ENCODE data around the gene PNMA8A.
A peak's percentile ranks its signal among the peaks of the same experiment; 100 is the strongest.
"Not testable (repeated sequence)": the region's sequence is repeated elsewhere in the genome, so short reads cannot be mapped to it uniquely, and the experiment has no call there.

The PNMA8A gene

DNA sequence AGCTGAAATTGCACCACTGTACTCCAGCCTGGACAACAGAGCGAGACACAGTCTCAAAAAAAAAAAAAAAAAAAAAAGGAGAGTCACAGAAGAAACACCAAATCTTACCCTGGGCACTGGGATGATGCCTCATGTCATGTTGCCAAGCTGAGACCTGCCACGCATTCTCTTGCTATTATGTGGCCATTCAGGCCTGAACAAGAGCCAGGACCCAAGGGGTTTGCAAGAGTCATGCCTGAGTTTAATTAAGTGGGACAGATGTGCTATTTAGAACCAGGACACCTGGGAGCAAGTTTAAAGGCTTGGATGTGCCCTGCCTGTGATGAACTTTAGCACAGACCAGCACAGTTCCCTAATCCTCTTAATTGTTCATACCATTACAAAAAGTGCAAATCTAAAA, 9.8 kb downstream of the PNMA8A start:
- DNase-seq: no peak

DNA sequence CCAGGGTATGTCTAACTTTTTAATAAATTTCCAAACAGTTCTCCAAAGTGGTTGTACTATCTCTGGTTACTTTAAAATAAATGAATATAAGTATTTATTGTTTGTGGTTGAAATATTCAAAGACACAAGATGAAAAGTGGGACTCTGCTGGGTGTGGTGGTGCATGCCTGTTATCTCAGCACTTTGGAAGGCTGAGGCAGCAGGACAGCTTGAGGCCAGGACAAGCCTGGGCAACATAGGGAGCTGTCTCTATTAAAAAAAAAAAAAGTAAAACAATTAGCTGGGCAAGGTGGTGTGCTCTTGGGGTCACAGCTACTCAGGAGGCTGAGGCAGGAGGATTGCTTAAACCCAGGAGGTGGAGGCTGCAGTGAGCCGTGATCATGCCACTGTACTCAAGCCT, 10.4 kb downstream of the PNMA8A start:
- DNase-seq: no peak

DNA sequence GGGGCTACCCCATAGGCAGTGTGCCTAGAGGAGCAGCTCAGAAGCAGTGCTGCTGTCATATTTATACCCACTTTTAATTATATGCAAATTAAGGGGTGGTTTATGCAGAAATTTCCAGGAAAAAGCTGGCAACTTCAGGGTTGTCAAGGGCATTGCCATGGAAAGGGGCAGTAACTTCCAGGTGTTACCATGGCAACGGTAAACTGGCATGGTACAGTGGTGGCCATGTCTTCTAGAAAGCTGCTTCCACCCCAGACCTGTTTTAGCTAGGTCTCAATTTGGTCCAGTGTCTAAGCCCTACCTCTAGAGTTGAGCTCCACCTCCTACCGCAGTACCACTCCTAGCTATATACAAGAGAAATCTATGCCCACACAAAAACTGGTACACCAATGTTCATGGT, 11.3 kb downstream of the PNMA8A start:
- DNase-seq: no peak

DNA sequence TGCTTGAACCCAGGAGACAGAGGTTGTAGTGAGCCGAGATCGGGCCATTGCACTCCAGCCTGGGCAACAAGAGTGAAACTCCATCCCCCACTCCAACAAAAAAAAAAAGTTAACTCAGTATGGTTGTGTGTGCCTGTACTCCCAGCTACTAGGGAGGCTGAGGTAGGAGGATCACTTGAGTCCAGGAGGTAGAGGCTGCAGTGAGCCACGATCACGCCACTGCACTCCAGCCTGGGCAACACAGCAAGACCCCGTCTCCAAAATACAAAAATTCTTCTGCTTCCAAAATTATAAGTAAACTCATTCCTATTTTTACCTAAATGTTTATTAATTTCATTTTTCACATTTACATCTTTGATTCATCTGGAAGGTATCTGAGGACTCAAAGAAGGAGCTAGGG, 14.4 kb downstream of the PNMA8A start:
- no peak for DNase-seq

DNA sequence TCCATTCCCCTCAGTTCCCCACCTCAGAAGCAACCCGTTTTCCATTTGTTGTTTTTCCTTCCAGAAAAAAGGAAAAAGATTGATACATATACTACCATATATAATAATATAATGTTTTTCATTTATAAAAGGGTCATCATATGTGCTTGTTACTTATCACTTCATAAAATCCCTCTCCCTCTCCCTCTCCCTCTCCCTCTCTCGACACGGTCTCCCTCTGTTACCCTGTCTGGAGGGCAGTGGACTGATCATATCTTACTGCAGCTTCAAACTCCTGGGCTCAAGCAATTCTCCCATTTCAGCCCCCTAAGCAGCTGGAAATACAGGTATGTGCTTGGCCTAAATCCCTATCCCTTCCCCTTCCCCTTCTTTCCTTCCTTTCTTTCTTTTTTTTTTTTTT, 17.1 kb downstream of the PNMA8A start:
- no peak for DNase-seq

DNA sequence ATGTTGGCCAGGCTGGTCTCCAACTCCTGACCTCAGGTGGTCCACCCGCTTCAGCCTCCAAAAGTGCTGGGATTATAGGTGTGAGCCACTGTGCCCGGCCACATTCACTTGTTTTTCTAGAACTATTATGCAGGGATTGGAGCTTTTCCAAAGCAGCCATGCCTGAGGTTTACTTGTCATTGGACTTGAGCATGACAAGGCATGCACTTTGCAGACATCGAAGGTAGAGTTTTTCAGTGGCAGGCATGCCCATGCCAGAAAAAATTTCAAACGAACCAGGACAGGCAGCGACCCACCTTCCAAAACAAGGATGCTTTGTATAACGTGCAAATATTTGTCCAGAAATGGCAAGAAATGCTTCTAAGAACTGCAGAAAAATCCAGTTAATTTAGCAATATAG, 17.7 kb downstream of the PNMA8A start:
- no peak for DNase-seq

DNA sequence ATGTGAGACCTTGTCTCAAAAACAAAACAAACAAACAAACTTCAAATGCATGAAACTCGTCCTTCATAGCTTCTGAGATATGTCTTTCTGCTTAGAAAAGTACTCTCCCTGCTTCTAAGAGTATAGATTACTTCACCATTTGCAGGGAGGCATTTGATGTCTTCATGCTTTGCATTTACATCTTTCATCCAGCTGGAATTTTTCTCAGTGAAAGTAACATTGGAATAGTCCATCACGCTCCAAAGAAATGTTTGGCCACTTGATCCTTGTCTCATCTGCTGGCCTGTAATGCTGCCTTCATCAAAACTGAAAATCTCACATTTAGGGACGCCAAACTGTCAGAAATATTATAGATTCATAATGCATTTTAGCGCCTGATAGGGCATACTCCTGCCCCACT, 19.2 kb downstream of the PNMA8A start:
- no peak for DNase-seq

DNA sequence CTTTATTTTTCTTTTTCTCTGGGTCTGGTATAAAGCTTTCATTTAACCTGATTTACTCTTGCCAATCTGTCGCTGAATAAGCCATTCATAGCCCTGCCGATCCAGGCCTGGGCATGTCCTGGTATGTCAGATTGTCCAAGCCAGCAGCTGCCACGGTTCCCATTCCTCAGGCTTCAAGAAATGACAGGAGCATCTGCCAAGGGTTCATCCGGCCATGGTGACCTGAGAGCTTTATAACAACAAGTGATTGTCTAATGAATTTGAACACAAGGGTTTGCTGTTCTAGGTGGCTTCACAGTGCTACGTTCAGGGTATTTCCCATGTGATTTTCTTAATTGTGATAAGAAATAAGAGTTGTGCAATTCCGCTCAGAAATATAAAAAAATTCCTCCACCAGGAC, 20.0 kb downstream of the PNMA8A start:
- no peak for DNase-seq

DNA sequence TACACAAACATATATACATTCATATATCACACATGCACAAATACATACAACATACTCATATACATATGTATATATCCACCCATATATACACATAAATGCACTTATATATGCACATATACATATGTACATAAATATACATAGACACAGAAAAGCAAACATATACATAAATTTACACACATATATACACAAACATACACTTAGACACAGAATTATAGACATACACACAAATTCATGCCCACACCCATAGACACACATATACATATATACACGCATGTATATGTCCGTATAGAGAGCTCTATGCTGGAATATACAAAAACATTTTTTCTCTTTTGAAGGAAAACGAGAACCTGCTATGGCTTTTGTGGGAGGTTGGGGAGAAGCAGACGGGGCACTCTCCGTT, 20.6 kb downstream of the PNMA8A start:
- no peak for DNase-seq

DNA sequence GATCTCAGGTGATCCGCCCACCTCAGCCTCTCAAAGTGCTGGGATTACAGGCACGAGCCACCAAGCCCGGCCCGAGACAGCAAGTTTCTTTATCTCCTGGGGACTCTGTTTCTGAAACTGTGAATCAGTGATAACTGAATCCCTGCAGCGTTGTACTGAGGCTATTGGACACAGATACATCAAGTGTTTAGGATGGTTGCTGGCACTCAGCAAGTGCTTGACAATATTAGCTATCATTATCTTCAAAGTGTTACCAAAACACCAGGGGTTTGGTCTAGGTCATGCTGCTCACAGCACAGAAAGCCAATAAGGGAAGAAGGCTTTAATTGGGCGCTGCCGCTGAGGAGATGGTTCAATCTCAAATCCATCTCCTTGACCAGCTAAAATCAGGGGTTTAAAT, 22.1 kb downstream of the PNMA8A start:
- DNase-seq: peak; percentile 48

DNA sequence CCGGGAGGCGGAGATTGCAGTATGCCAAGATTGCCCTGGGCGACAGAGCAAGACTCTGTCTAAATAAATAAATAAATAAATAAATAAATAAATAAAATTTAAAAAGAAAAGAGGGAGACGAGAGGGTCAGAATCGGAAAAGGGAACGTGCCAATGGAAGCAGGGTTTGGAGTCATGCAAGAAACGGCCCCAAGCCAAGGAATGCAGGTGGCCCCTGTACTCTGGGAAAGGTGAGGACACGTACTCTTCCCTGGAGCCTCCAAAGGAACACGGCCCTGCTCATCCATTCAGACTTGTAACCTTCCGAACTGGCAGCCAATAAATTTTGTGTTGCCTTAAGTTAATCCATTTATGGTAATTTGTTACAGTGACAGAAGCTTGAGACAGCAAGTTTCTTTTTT, 22.8 kb downstream of the PNMA8A start:
- no peak for DNase-seq

DNA sequence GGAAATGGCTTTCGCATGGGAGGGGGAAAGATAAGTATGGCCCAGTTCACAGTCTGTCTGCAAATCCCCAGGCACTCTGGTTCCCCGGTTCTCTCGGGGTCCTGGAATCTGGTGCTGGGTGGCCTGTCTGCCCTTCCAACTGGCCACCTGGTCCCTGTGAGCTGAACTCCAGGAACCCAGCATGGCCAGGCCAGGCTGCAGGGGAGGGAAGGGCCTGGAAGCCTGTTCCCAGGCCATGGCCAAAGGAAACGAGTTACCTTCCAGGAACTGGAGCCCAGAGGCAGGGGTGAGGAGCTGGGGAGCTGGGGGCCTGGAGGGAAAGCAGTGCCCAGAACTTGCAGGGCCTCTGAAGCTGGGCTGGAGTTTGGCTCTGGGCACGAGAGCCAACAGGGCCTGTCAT, 23.5 kb downstream of the PNMA8A start:
- DNase-seq: no peak

DNA sequence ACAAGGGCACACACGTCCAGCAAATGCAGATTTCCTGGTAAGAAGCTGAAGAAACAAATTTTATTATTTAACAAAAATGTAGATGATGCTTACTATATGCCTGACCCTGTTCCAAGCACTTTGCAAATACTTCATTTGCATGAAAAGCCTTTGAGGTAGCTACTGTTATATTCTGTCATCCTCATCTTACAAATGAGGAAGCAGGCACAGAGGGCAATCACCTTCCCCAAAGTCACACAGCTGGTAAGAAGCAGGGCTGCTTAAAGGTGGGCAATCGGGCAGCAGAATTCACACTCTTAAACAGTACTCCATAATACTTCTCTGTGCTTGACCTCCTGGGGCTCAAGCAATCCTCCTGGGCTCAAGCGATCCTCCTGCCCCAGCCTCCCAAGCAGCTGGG, 24.4 kb downstream of the PNMA8A start:
- no peak for DNase-seq

DNA sequence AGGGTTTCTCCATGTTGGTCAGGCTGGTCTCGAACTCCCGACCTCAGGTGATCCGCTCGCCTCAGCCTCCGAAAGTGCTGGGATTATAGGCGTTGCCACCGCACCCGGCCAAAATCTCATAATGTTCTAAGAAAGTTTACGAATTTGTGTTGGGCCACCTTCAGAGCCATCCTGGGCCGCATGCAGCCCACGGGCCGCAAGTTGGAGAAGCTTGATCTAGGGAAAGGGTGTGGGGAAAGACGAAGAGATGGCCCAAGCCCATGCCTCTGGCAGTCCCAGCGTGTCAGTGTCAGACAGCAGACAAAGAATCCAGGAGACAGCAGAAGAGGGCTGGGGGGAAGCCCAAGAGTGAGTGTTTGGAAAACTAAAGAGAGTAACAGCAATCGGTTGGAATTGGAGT, 25.3 kb downstream of the PNMA8A start:
- no peak for DNase-seq

DNA sequence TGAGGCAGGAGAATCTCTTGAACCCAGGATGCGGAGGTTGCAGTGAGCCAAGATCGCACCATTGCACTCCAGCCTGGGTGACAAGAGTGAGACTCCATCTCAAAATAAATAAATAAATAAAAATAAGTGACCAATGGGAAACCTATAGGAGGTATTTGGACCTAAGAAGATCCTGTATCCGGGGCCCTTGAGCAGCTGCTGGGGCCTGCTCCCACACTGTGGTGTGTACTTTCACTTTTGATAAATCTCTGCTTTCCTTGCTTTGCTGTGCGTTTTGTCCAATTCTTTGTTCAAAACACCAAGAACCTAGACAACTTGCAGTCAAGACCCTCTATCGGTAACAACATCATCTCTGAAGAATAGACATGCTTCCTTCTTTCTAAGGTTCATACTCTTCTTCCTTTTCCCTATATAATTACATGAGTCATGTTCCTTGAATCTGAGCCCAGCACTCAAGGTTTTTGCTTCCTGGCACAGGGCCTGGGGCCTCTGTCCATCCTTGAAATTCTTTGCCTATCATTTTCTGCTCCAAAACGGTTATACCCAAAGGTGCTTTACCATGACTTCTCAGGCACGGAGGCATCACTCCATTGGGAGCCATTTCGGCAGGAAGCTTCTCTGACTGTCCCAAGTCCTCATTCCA, 28.4 kb downstream of the PNMA8A start:
- DNase-seq: no peak

DNA sequence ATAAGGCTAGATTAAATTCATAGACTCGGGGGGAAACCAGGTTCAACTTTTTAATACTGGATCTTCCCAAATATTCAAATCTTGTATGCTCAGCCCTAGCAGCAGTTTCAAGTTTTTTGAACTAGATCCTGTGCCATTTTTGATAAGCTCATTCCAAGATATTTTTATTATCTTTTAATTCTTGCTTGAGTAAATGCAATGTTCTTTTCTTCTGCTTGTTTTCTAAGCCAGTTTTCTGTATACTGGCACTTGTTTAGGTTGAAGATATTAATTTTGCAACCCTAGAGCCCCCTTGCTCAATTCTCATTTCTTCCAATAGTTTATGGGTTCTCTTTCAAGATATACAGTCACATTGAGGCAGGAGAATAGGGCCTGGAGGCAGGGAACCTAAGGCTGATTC, 29.5 kb downstream of the PNMA8A start:
- no peak for DNase-seq

DNA sequence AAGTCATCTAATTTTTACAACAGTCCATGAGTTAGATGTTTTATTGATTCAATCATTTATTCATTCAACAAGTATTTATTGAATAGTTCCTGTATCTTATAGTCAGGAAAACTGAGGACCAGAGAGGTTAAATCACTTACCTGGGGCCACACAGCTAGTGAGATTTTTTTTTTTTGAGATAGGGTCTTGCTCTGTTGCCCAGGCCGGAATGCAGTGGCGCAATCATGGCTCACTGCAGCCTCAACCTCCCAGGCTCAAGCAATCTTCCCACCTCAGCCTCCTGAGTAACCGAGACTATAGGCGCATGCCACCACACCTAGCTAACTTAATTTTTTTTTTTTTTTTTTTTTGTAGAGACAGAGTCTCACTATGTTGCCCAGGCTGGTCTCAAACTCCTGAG, 35.7 kb downstream of the PNMA8A start:
- not testable (repeated sequence) for DNase-seq

DNA sequence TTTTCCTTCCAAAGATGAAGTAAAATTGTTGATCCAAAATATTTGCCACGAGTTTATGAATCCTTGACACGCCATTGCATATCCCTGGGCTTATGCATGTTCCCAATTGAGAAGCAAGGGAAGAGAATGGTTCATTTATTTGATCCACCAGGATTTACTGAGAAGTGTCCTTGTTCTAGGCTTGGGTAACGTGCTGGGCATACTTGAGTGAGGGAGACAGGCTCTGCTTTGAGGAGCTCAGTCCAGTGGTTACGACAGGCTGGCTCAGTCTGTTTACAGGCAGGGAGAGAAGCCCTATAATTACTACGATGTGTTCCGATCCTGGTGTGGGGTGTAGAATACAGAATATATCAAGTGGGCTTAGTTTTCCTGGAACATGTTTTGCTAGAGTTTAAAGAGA, 36.4 kb downstream of the PNMA8A start:
- DNase-seq: peak; percentile 37

DNA sequence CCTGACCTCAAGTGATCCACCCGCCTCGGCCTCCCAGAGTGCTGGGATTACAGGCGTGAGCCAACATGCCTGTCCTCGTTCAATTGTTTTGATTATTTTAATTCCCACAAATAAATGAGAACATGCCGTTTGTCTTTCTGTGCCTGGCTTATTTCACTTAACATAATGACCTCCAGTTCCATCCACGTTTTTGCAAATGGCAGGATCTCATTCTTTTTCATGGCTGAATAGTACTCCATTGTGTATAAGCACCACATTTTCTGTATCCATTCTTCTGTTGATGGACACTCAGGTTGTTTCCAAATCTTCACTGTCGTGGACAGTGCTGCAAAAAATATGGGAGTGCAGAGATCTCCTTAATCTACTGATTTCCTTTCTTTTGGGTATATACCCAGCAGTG, 37.9 kb downstream of the PNMA8A start:
- not testable (repeated sequence) for DNase-seq

DNA sequence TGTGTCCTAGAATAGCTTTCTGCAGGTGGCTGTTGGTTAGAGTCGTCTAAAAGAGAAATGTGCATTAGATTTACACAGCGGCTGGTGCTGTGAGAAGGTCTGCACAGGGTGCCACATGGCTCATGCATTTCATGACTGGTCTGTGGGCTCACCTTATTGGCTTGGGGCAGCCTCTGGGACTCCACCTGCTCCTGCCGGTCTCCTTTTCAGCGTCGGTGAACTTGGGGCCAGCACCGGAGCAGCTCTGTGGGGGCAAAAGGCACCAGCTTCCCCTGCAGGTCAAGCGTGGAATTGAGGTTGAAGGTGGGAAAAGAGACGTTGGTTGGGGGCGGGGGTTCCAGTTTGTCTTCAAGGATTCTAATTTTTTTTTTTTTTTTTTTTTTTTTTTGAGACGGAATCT, 39.5 kb downstream of the PNMA8A start:
- no peak for DNase-seq

DNA sequence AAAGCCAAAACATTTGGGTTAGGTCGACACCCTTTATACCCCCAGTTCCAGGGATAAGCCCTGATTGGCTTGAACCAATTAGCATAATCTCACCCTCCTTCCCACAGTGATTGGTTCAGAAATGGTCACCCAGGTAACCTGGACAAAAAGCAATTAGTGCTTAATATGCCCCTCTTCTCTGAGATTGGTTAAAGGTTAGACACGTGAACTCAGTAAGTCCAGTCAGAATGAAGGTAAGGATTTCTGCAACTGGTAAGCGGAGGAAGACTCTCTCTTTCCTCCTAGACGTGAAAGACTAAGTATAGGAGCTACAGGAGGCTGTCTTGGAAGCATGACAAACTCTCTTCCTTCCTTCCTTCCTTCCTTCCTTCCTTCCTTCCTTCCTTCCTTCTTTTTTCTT, 41.4 kb downstream of the PNMA8A start:
- DNase-seq: no peak

DNA sequence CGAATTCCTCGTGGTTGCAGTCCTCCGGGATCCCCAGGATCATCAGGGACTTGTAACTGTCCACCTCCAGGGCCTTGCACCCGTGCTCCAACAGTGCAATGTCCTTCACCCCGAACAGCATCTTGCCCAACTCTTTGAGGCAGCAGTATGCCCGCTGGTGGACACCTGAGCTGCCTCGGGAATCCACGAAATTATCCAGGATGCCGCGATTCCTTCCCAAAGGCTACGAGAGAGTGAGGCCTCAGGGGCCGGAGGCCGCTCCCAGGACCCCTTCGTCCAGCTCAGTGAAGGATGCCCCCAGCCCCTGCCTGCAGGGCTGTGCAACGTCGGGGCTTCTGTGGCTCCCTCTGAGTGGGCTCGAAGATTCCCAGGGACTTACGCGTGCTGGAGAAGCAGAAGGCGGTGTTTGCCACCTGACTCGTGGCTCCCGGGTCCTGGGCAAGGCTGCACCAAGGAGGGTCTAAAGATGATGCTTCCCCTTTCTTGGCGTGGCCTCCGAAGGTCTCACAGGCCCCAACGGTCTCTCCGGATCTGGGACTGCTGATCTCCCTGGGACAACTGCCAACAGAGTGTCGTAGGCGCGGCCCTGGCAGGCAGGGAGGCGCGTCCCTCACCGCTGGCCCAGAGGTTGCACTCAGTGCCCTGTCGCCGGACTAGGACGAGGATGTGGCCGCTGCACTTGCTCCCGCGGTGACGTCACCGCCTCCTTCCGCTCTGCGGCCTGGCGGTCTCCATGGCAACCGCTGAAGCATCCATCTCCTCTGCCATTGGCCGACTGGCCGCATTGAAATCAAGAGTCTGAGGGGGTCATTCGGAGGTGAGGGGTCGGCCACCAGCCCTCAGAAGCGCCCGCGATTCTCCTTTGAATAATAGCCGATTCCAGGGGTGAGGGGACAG, 42.9 kb downstream of the PNMA8A start, which contains the start of gene PNMA8C:
Gene PNMA8C, minus strand, starts transcription at position 698 of the 897 bp plus-strand sequence. Its CDS starts 577 bp downstream, at position 121.
- peak; percentile 44 for DNase-seq

DNA sequence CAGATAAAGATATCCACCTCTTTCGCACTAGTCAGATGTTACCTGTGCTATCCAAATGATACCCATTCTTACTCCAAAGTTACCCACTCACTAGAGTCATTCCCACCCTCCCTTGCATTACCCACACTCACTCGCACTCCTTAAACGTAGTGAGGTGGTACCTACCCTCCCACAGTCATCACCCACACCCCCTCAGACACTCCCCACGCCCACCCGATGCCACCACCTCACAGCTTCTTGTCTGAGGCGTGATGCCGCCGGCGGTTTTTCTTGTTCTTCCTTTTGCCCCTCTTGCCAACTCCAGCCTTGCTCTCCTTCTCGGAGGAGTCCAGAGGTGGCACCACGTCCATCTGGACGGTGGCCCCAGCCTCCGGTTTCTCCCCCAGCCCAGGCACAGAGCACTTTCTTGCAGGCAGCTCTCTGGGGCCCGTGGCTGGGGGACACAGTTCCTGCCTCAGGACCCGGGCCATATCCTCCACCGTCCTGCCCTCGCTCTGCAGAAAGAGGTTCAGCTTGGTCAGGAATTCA, 43.8 kb downstream of the PNMA8A start:
- DNase-seq: no peak

DNA sequence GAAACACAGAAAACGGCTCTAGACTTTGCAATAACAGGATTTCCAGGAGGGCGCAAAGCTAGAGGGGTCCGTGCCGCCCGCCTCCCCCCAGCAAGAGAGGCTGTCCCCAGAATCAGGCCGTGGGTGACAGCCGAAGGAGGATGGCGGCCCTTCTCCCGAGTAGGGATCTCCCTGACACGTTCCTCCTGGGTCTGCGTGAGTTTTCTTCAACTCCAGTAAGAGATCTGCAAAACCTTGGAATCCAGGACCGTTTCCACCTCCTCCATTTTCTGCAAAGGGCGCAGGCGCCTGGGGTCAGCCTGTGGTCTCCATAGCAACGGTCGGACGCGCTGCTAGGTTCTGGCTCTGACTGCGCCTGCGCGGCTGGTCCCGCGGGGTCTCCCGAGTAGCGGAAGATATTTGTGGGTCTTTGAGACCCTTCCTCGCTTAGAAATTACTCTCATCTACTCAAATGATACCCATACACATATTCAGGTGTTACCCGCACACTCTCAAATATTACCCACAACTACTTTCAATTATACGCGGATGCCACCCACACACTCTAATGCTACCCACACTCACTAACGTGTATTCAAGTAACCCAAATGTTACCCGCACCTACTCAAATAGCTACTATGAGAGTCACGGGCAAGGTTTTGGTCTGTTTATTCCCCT, 44.7 kb downstream of the PNMA8A start:
- peak; percentile 66 for DNase-seq

All from NCI-H2227 treated with DMSO at 0.1 percent for 48 hours (cell line).